ENCODE data around the gene PRSS27. TPM values are rescaled to one million over a fixed set of nuclear protein-coding genes. Genes with fewer than 3 reads are reported as not detected.

PRSS27 gene
- total and polyA plus RNA-seq, 2 of the 4 experiments (the other 2 are of a cell fraction), result under 0.01 to 0.58 TPM

DNA sequence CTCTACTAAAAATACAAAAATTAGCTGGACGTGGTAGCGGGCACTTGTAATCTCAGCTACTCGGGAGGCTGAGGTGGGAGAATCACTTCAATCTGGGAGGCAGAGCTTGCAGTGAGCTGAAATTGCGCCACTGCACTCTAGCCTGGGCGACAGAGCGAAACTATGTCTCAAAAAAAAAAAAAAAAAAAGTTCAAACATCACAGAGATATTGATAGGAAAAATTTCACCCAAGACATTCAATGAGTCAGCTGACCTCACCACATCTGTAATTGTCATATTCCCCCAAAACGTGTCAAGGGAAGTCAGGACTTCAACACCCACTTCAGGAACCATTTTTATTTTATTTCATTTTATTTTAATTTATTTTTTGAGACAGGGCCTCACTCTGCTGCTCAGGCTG lies 8.0 kb upstream of the PRSS27 start:
- Histone ChIP-seq H2BK120ac (ENCODE audit: low read depth, low read length) (no peak overlapping the region), H3K27me3 (ENCODE audit: control insufficient read depth, insufficient read depth, low read length) (peaks cover 13% of the 10 kb centered on the region), H3K18ac (ENCODE audit: low read depth, low read length) (no peak overlapping the region), H4K91ac (ENCODE audit: insufficient read depth, low read depth, low read length) (no peak overlapping the region), H3K4me3 (ENCODE audit: insufficient read depth, low read depth, low read length) (no peak overlapping the region), H4K20me1 (ENCODE audit: insufficient read depth, low read length) (no peaks in the 10 kb centered on the region), H3K4me1 (ENCODE audit: control insufficient read depth, insufficient read depth, low read length) (no peaks in the 10 kb centered on the region), H3K23ac (ENCODE audit: low read depth, low read length) (no peak overlapping the region), H2AK9ac (replicated peaks; ENCODE audit: low read depth, low read length, poor library complexity) (no peak overlapping the region), H3K79me1 (ENCODE audit: low read depth in 1 of 2, low read length in 2 of 2) (no peaks in the 10 kb centered on the region), H3K36me3 (ENCODE audit: control insufficient read depth, insufficient read depth, low read length) (no peaks in the 10 kb centered on the region), H3K9me3 (ENCODE audit: control insufficient read depth, insufficient read depth, low read length) (no peaks in the 10 kb centered on the region), H2AK5ac (ENCODE audit: low read depth, low read length) (no peak overlapping the region), H3K27ac (ENCODE audit: insufficient read depth, low read length) (no peak overlapping the region), H2BK20ac (ENCODE audit: low read depth, low read length) (no peak overlapping the region), H3K14ac (replicated peaks; ENCODE audit: low read depth, low read length) (no peak overlapping the region), H2BK15ac (ENCODE audit: low read depth, low read length) (no peak overlapping the region), H3K4me2 (ENCODE audit: low read depth, low read length) (no peak overlapping the region), H3K56ac (ENCODE audit: extremely low read depth, insufficient read depth, low read length) (no peak overlapping the region), H3K9ac (ENCODE audit: low read depth, low read length) (no peak overlapping the region), H4K8ac (ENCODE audit: low read depth in 2 of 2, low read length in 2 of 2) (no peak overlapping the region), H3K4ac (ENCODE audit: low read depth, low read length) (no peak overlapping the region), H2BK5ac (ENCODE audit: low read depth, low read length, poor library complexity, severe bottlenecking) (no peak overlapping the region), H3K9me1 (ENCODE audit: insufficient read depth, low read length) (no peaks in the 10 kb centered on the region), H4K5ac (ENCODE audit: low read depth, low read length) (no peak overlapping the region), H2AFZ (replicated peaks; ENCODE audit: low read length, poor library complexity) (no peak overlapping the region)
- CTCF ChIA-PET, result no interaction called here
- DNase-seq (no peak), ATAC-seq (ENCODE audit: low read depth) (no peak)
- dilution Hi-C loops (cut with HindIII; ENCODE audit: low sequenced_read_pairs, unreplicated experiment), result no loop called here
- no CpG with 5 or more reads among the region's 7 CpGs for WGBS, 2 experiments (ENCODE audit: extremely low coverage in 2 of 2, insufficient read length in 1 of 2)
- POLR2A ChIA-PET (ENCODE audit: unreplicated experiment), result no interaction called here
- no peak for TF ChIP-seq RCOR1 (IDR thresholded peaks at IDR 0.05; ENCODE audit: insufficient replicate concordance, low read length)
- no peak for TF ChIP-seq RAD21 (IDR thresholded peaks at IDR 0.05; ENCODE audit: low read length)
- TF ChIP-seq MAFK (IDR thresholded peaks at IDR 0.05; ENCODE audit: low read depth, low read length), result no peak
- TF ChIP-seq FOS (IDR thresholded peaks at IDR 0.05; ENCODE audit: low read depth, low read length), result no peak
- TF ChIP-seq ELK1 (IDR thresholded peaks at IDR 0.05; ENCODE audit: borderline replicate concordance, low read depth, low read length), result no peak
- TF ChIP-seq RFX5 (IDR thresholded peaks at IDR 0.05; ENCODE audit: low read depth, low read length), result no peak
- TF ChIP-seq NFE2L2 (IDR thresholded peaks at IDR 0.05; ENCODE audit: low read depth, low read length), result no peak
- TF ChIP-seq, protein P1, sequence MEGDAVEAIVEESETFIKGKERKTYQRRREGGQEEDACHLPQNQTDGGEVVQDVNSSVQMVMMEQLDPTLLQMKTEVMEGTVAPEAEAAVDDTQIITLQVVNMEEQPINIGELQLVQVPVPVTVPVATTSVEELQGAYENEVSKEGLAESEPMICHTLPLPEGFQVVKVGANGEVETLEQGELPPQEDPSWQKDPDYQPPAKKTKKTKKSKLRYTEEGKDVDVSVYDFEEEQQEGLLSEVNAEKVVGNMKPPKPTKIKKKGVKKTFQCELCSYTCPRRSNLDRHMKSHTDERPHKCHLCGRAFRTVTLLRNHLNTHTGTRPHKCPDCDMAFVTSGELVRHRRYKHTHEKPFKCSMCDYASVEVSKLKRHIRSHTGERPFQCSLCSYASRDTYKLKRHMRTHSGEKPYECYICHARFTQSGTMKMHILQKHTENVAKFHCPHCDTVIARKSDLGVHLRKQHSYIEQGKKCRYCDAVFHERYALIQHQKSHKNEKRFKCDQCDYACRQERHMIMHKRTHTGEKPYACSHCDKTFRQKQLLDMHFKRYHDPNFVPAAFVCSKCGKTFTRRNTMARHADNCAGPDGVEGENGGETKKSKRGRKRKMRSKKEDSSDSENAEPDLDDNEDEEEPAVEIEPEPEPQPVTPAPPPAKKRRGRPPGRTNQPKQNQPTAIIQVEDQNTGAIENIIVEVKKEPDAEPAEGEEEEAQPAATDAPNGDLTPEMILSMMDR (conservative IDR thresholded peaks at IDR 0.05; ENCODE audit: low read depth, low read length), result no peak
- TF ChIP-seq CEBPB (IDR thresholded peaks at IDR 0.05; ENCODE audit: low read depth, low read length), result no peak
- TF ChIP-seq USF2 (IDR thresholded peaks at IDR 0.05; ENCODE audit: low read depth, low read length), result no peak
- TF ChIP-seq POLR2A (IDR thresholded peaks at IDR 0.05; ENCODE audit: low read depth, low read length), result no peak
- TF ChIP-seq MXI1 (IDR thresholded peaks at IDR 0.05; ENCODE audit: borderline replicate concordance, low read depth, low read length), result no peak
- no peak for TF ChIP-seq BHLHE40 (IDR thresholded peaks at IDR 0.05; ENCODE audit: low read depth, low read length)
- TF ChIP-seq MAZ (IDR thresholded peaks at IDR 0.05; ENCODE audit: borderline replicate concordance, low read depth, low read length), result no peak
- no peak for TF ChIP-seq SMC3 (IDR thresholded peaks at IDR 0.05; ENCODE audit: low read depth, low read length)
- no peak for TF ChIP-seq CHD1 (IDR thresholded peaks at IDR 0.05; ENCODE audit: low read depth, low read length)
- no TSS peak for BruUV-seq (replicated peaks)
- in situ Hi-C loops (cut with MboI; ENCODE audit: low sequenced_read_pairs), result no loop called here
- intact Hi-C loops (cut with micrococcal nuclease), result no loop called here
